GM23338 (cell line): ENCODE data around the gene EDEM3. TPM values are rescaled to one million over a fixed set of nuclear protein-coding genes. Genes with fewer than 3 reads are reported as not detected.

Source experiments
- ATAC-seq: fragments of 200-7000 bp; cut with Tn5 transposase; 3 replicates; pipeline ENCODE4 v1.9.1; 2020
- DNase-seq: peaks from one replicate; pipeline ENCODE4 v3.0.0-alpha.2; 2015; ENCODE audit warnings: low spot score
- H2AFZ ChIP-seq: fragments of 200-600 bp; sonication (generic); 2 replicates; pipeline ENCODE4 v1.8.0; 2016; ENCODE audit warnings: antibody characterized with exemption, mild to moderate bottlenecking, moderate library complexity
- H3F3A ChIP-seq: fragments of 200-600 bp; sonication (generic); replicated peaks from 2 replicates; pipeline ENCODE4 v1.8.0; 2017; ENCODE audit warnings: antibody characterized with exemption, mixed run types, low read depth
- H3K27ac ChIP-seq: fragments of 200-600 bp; sonication (generic); 2 replicates; pipeline ENCODE4 v1.6.1; 2016; ENCODE audit warnings: low read depth
- H3K27me3 ChIP-seq: fragments of 200-600 bp; sonication (generic); 2 replicates; pipeline ENCODE4 v1.8.0; 2016; ENCODE audit warnings: mild to moderate bottlenecking, mixed run types, moderate library complexity; ENCODE audit not compliant: insufficient read depth
- H3K36me3 ChIP-seq: fragments of 200-600 bp; sonication (generic); 2 replicates; pipeline ENCODE4 v1.8.0; 2016; ENCODE audit warnings: mild to moderate bottlenecking; ENCODE audit not compliant: insufficient read depth
- H3K4me1 ChIP-seq: fragments of 200-600 bp; sonication (generic); 2 replicates; pipeline ENCODE4 v1.8.0; 2016; ENCODE audit warnings: mild to moderate bottlenecking, moderate library complexity; ENCODE audit not compliant: insufficient read depth
- H3K4me2 ChIP-seq: fragments of 200-600 bp; sonication (generic); 2 replicates; pipeline ENCODE4 v1.7.1; 2017; ENCODE audit warnings: mixed run types
- H3K4me3 ChIP-seq: fragments of 200-600 bp; sonication (generic); 2 replicates; pipeline ENCODE4 v1.6.1; 2016; ENCODE audit warnings: mixed run types
- H3K79me2 ChIP-seq: fragments of 200-600 bp; sonication (generic); replicated peaks from 2 replicates; pipeline ENCODE4 v1.8.0; 2017; ENCODE audit warnings: mild to moderate bottlenecking; ENCODE audit not compliant: insufficient read depth
- H3K9me2 ChIP-seq: fragments of 200-600 bp; sonication (generic); 2 replicates; pipeline ENCODE4 v1.8.0; 2017; ENCODE audit not compliant: insufficient read depth
- H4K20me1 ChIP-seq: fragments of 200-600 bp; sonication (generic); replicated peaks from 2 replicates; pipeline ENCODE4 v1.8.0; 2017; ENCODE audit warnings: mild to moderate bottlenecking; ENCODE audit not compliant: insufficient read depth
- H3K27ac Mint-ChIP-seq: 2 replicates; pipeline ENCODE4 v1.8.0; 2020; ENCODE audit warnings: inconsistent platforms, mild to moderate bottlenecking, moderate library complexity, mixed read lengths
- H3K27me3 Mint-ChIP-seq: 3 replicates; pipeline ENCODE4 v1.8.0; 2022; ENCODE audit warnings: low read depth, mild to moderate bottlenecking, moderate library complexity, mixed read lengths, inconsistent platforms; ENCODE audit not compliant: insufficient read depth, poor library complexity
- H3K36me3 Mint-ChIP-seq: 3 replicates; pipeline ENCODE4 v1.8.0; 2021; ENCODE audit warnings: low read depth, mild to moderate bottlenecking, inconsistent platforms, moderate library complexity, mixed read lengths
- H3K4me1 Mint-ChIP-seq: 3 replicates; pipeline ENCODE4 v1.8.0; 2020; ENCODE audit warnings: mild to moderate bottlenecking, inconsistent platforms, mixed read lengths
- H3K4me3 Mint-ChIP-seq: 3 replicates; pipeline ENCODE4 v1.8.0; 2021; ENCODE audit warnings: moderate library complexity, mild to moderate bottlenecking, inconsistent platforms, mixed read lengths
- H3K9me3 Mint-ChIP-seq: 3 replicates; pipeline ENCODE4 v1.8.0; 2020; ENCODE audit warnings: moderate library complexity, mild to moderate bottlenecking, inconsistent platforms, mixed read lengths
- CTCF ChIP-seq, 2 experiments: fragments of 200-600 bp in 1 of 2; sonication (generic) in 1 of 2; conservative IDR thresholded peaks; 2 replicates each; pipeline versions ENCODE4 v1.5.1 to v1.6.1; 2016 to 2017; ENCODE audit warnings: antibody characterized with exemption in 2 of 2, low read depth in 2 of 2, mild to moderate bottlenecking in 2 of 2, moderate library complexity in 1 of 2
- ETS1 ChIP-seq: IDR thresholded peaks from 2 replicates; pipeline ENCODE4 v1.6.1; 2016; ENCODE audit warnings: antibody characterized with exemption
- EZH2 ChIP-seq: fragments of 200-600 bp; sonication (generic); IDR thresholded peaks from one replicate; pipeline ENCODE4 v1.8.0; 2017; ENCODE audit warnings: antibody characterized with exemption, mild to moderate bottlenecking, low read depth; ENCODE audit not compliant: unreplicated experiment
- EZH2phosphoT487 ChIP-seq: fragments of 200-600 bp; sonication (generic); IDR thresholded peaks from one replicate; pipeline ENCODE4 v1.8.1; 2018; ENCODE audit warnings: antibody characterized with exemption; ENCODE audit not compliant: unreplicated experiment
- NANOG ChIP-seq: IDR thresholded peaks from 2 replicates; pipeline ENCODE4 v1.6.1; 2016; ENCODE audit warnings: antibody characterized with exemption, borderline replicate concordance
- POLR2AphosphoS5 ChIP-seq: IDR thresholded peaks from 2 replicates; pipeline ENCODE4 v1.6.1; 2016; ENCODE audit warnings: antibody characterized with exemption, low read depth
- REST ChIP-seq: IDR thresholded peaks from one replicate; pipeline ENCODE4 v1.6.1; 2018; ENCODE audit warnings: antibody characterized with exemption; ENCODE audit not compliant: unreplicated experiment
- STAT1 ChIP-seq: IDR thresholded peaks from one replicate; pipeline ENCODE4 v1.6.1; 2016; ENCODE audit warnings: antibody characterized with exemption; ENCODE audit not compliant: unreplicated experiment
- ZNF114 ChIP-seq: fragments of 250-450 bp; sonication (Bioruptor Pico); IDR thresholded peaks from 2 replicates; pipeline ENCODE4 v1.5.0; 2020; ENCODE audit warnings: mild to moderate bottlenecking, moderate library complexity
- ZNF331 ChIP-seq: fragments of 250-450 bp; sonication (Bioruptor Pico); IDR thresholded peaks from 2 replicates; pipeline ENCODE4 v1.5.0; 2020; ENCODE audit warnings: low read depth, mild to moderate bottlenecking, moderate library complexity
- ZNF462 ChIP-seq: fragments of 250-450 bp; sonication (Bioruptor Pico); IDR thresholded peaks from 2 replicates; pipeline ENCODE4 v1.5.0; 2020; ENCODE audit warnings: mild to moderate bottlenecking, moderate library complexity
- polyA plus RNA-seq: library from polyadenylated mRNA; unstranded; fragments of >200 nt; fragmentation: Nextera tagmentation; extraction: Ambion mirVana; gene quantifications from 2 replicates; pipeline ENCODE4 v1.2.1, GENCODE V29; 2016
- total RNA-seq: library from RNA; depleted of rRNA; stranded (reverse); fragments of >200 nt; shearing (Covaris generic); gene quantifications from 2 replicates; pipeline ENCODE4 v1.2.3, GENCODE V29; 2014

The EDEM3 gene
- total and polyA plus RNA-seq, 2 experiments from 2014 or later = 4.8 to 11.5 TPM

- no peaks in the 10 kb centered on the region for H4K20me1 ChIP-seq
- peaks cover 17% of the 10 kb centered on the region for H3K4me1 Mint-ChIP-seq
- no peaks in the 10 kb centered on the region for H3F3A ChIP-seq
- H3K79me2 ChIP-seq = no peaks in the 10 kb centered on the region
- no peak overlapping the region for H3K4me3 ChIP-seq
- H3K4me1 ChIP-seq = peaks cover 18% of the 10 kb centered on the region
- H3K9me2 ChIP-seq = no peaks in the 10 kb centered on the region
- no peak for DNase-seq
- H3K4me2 ChIP-seq = no peak overlapping the region
- no peaks in the 10 kb centered on the region for H3K27me3 Mint-ChIP-seq
- H3K36me3 Mint-ChIP-seq = no peaks in the 10 kb centered on the region
- no peak for TF ChIP-seq ZNF462
- no peak for TF ChIP-seq EZH2phosphoT487
- no peak for TF ChIP-seq ETS1
- no peak for TF ChIP-seq REST
- TF ChIP-seq EZH2 = no peak
- no peak for TF ChIP-seq ZNF114
- no peak for TF ChIP-seq NANOG
- TF ChIP-seq STAT1 = no peak
- TF ChIP-seq CTCF (conservative IDR thresholded peaks at IDR 0.05; ENCODE audit: low read depth in 2 of 2) = no peak
- no peak for TF ChIP-seq ZNF331 (CRISPR knock-in tag)
- TF ChIP-seq POLR2AphosphoS5 = no peak
- H3K27me3 ChIP-seq = no peaks in the 10 kb centered on the region
- ATAC-seq = no peak
- H2AFZ ChIP-seq = no peak overlapping the region
- H3K36me3 ChIP-seq = no peaks in the 10 kb centered on the region
- no peaks in the 10 kb centered on the region for H3K9me3 Mint-ChIP-seq
- H3K4me3 Mint-ChIP-seq = no peak overlapping the region
- no peak overlapping the region for H3K27ac Mint-ChIP-seq
- H3K27ac ChIP-seq = no peak overlapping the region
Observed at GRCh38 chr1:184695023-184695422, 59.6 kb downstream of the EDEM3 start.
